GM23338 (cell line): Measurements from ENCODE around the gene LRSAM1. TPM values are rescaled to one million over a fixed set of nuclear protein-coding genes. Genes with fewer than 3 reads are reported as not detected.

Experiments used
- ATAC-seq: fragments of 200-7000 bp; cut with Tn5 transposase; 3 replicates; pipeline ENCODE4 v1.9.1; 2020
- DNase-seq: peaks from one replicate; pipeline ENCODE4 v3.0.0-alpha.2; 2015; ENCODE audit warnings: low spot score
- H2AFZ ChIP-seq: fragments of 200-600 bp; sonication (generic); 2 replicates; pipeline ENCODE4 v1.8.0; 2016; ENCODE audit warnings: antibody characterized with exemption, mild to moderate bottlenecking, moderate library complexity
- H3F3A ChIP-seq: fragments of 200-600 bp; sonication (generic); replicated peaks from 2 replicates; pipeline ENCODE4 v1.8.0; 2017; ENCODE audit warnings: antibody characterized with exemption, mixed run types, low read depth
- H3K27ac ChIP-seq: fragments of 200-600 bp; sonication (generic); 2 replicates; pipeline ENCODE4 v1.6.1; 2016; ENCODE audit warnings: low read depth
- H3K27me3 ChIP-seq: fragments of 200-600 bp; sonication (generic); 2 replicates; pipeline ENCODE4 v1.8.0; 2016; ENCODE audit warnings: mild to moderate bottlenecking, mixed run types, moderate library complexity; ENCODE audit not compliant: insufficient read depth
- H3K36me3 ChIP-seq: fragments of 200-600 bp; sonication (generic); 2 replicates; pipeline ENCODE4 v1.8.0; 2016; ENCODE audit warnings: mild to moderate bottlenecking; ENCODE audit not compliant: insufficient read depth
- H3K4me1 ChIP-seq: fragments of 200-600 bp; sonication (generic); 2 replicates; pipeline ENCODE4 v1.8.0; 2016; ENCODE audit warnings: mild to moderate bottlenecking, moderate library complexity; ENCODE audit not compliant: insufficient read depth
- H3K4me2 ChIP-seq: fragments of 200-600 bp; sonication (generic); 2 replicates; pipeline ENCODE4 v1.7.1; 2017; ENCODE audit warnings: mixed run types
- H3K4me3 ChIP-seq: fragments of 200-600 bp; sonication (generic); 2 replicates; pipeline ENCODE4 v1.6.1; 2016; ENCODE audit warnings: mixed run types
- H3K79me2 ChIP-seq: fragments of 200-600 bp; sonication (generic); replicated peaks from 2 replicates; pipeline ENCODE4 v1.8.0; 2017; ENCODE audit warnings: mild to moderate bottlenecking; ENCODE audit not compliant: insufficient read depth
- H3K9me2 ChIP-seq: fragments of 200-600 bp; sonication (generic); 2 replicates; pipeline ENCODE4 v1.8.0; 2017; ENCODE audit not compliant: insufficient read depth
- H4K20me1 ChIP-seq: fragments of 200-600 bp; sonication (generic); replicated peaks from 2 replicates; pipeline ENCODE4 v1.8.0; 2017; ENCODE audit warnings: mild to moderate bottlenecking; ENCODE audit not compliant: insufficient read depth
- H3K27ac Mint-ChIP-seq: 2 replicates; pipeline ENCODE4 v1.8.0; 2020; ENCODE audit warnings: inconsistent platforms, mild to moderate bottlenecking, moderate library complexity, mixed read lengths
- H3K27me3 Mint-ChIP-seq: 3 replicates; pipeline ENCODE4 v1.8.0; 2022; ENCODE audit warnings: low read depth, mild to moderate bottlenecking, moderate library complexity, mixed read lengths, inconsistent platforms; ENCODE audit not compliant: insufficient read depth, poor library complexity
- H3K36me3 Mint-ChIP-seq: 3 replicates; pipeline ENCODE4 v1.8.0; 2021; ENCODE audit warnings: low read depth, mild to moderate bottlenecking, inconsistent platforms, moderate library complexity, mixed read lengths
- H3K4me1 Mint-ChIP-seq: 3 replicates; pipeline ENCODE4 v1.8.0; 2020; ENCODE audit warnings: mild to moderate bottlenecking, inconsistent platforms, mixed read lengths
- H3K4me3 Mint-ChIP-seq: 3 replicates; pipeline ENCODE4 v1.8.0; 2021; ENCODE audit warnings: moderate library complexity, mild to moderate bottlenecking, inconsistent platforms, mixed read lengths
- H3K9me3 Mint-ChIP-seq: 3 replicates; pipeline ENCODE4 v1.8.0; 2020; ENCODE audit warnings: moderate library complexity, mild to moderate bottlenecking, inconsistent platforms, mixed read lengths
- EZH2phosphoT487 ChIP-seq: fragments of 200-600 bp; sonication (generic); IDR thresholded peaks from one replicate; pipeline ENCODE4 v1.8.1; 2018; ENCODE audit warnings: antibody characterized with exemption; ENCODE audit not compliant: unreplicated experiment
- REST ChIP-seq: IDR thresholded peaks from one replicate; pipeline ENCODE4 v1.6.1; 2018; ENCODE audit warnings: antibody characterized with exemption; ENCODE audit not compliant: unreplicated experiment
- polyA plus RNA-seq: library from polyadenylated mRNA; unstranded; fragments of >200 nt; fragmentation: Nextera tagmentation; extraction: Ambion mirVana; gene quantifications from 2 replicates; pipeline ENCODE4 v1.2.1, GENCODE V29; 2016
- total RNA-seq: library from RNA; depleted of rRNA; stranded (reverse); fragments of >200 nt; shearing (Covaris generic); gene quantifications from 2 replicates; pipeline ENCODE4 v1.2.3, GENCODE V29; 2014
- TF ChIP-seq, protein P1 (sequence below): fragments of 250-450 bp; sonication (Bioruptor Pico); IDR thresholded peaks from 2 replicates; pipeline ENCODE4 v1.5.0; 2020; ENCODE audit warnings: mild to moderate bottlenecking, moderate library complexity
- TF ChIP-seq, protein P2 (sequence below), 2 experiments: fragments of 200-600 bp in 1 of 2; sonication (generic) in 1 of 2; conservative IDR thresholded peaks; 2 replicates each; pipeline versions ENCODE4 v1.5.1 to v1.6.1; 2016 to 2017; ENCODE audit warnings: antibody characterized with exemption in 2 of 2, low read depth in 2 of 2, mild to moderate bottlenecking in 2 of 2, moderate library complexity in 1 of 2

LRSAM1 gene
- total and polyA plus RNA-seq, 2 experiments from 2014 or later: 12.8 to 21.9 TPM

DNA sequence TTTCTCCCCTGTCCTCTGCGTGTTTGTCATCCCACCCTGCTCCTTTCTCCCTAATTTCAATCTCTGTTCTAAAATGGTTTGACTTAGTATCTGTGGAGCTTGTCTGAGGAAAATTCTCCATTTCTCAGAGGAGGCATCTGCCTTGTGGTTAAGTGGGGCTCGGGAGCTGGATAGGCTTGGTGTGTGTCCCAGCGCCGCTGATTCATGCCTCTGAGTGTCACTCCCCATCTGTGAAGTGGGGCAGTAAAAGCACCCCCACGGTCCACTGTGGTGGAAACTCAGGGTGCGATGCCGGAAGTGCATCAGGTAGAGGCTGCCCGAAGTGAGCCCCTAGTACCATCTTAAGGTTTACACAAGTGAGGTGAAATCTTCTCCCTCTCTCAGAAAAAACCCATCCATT is 37.6 kb downstream of the LRSAM1 start (continued):
- TF ChIP-seq, protein P1, sequence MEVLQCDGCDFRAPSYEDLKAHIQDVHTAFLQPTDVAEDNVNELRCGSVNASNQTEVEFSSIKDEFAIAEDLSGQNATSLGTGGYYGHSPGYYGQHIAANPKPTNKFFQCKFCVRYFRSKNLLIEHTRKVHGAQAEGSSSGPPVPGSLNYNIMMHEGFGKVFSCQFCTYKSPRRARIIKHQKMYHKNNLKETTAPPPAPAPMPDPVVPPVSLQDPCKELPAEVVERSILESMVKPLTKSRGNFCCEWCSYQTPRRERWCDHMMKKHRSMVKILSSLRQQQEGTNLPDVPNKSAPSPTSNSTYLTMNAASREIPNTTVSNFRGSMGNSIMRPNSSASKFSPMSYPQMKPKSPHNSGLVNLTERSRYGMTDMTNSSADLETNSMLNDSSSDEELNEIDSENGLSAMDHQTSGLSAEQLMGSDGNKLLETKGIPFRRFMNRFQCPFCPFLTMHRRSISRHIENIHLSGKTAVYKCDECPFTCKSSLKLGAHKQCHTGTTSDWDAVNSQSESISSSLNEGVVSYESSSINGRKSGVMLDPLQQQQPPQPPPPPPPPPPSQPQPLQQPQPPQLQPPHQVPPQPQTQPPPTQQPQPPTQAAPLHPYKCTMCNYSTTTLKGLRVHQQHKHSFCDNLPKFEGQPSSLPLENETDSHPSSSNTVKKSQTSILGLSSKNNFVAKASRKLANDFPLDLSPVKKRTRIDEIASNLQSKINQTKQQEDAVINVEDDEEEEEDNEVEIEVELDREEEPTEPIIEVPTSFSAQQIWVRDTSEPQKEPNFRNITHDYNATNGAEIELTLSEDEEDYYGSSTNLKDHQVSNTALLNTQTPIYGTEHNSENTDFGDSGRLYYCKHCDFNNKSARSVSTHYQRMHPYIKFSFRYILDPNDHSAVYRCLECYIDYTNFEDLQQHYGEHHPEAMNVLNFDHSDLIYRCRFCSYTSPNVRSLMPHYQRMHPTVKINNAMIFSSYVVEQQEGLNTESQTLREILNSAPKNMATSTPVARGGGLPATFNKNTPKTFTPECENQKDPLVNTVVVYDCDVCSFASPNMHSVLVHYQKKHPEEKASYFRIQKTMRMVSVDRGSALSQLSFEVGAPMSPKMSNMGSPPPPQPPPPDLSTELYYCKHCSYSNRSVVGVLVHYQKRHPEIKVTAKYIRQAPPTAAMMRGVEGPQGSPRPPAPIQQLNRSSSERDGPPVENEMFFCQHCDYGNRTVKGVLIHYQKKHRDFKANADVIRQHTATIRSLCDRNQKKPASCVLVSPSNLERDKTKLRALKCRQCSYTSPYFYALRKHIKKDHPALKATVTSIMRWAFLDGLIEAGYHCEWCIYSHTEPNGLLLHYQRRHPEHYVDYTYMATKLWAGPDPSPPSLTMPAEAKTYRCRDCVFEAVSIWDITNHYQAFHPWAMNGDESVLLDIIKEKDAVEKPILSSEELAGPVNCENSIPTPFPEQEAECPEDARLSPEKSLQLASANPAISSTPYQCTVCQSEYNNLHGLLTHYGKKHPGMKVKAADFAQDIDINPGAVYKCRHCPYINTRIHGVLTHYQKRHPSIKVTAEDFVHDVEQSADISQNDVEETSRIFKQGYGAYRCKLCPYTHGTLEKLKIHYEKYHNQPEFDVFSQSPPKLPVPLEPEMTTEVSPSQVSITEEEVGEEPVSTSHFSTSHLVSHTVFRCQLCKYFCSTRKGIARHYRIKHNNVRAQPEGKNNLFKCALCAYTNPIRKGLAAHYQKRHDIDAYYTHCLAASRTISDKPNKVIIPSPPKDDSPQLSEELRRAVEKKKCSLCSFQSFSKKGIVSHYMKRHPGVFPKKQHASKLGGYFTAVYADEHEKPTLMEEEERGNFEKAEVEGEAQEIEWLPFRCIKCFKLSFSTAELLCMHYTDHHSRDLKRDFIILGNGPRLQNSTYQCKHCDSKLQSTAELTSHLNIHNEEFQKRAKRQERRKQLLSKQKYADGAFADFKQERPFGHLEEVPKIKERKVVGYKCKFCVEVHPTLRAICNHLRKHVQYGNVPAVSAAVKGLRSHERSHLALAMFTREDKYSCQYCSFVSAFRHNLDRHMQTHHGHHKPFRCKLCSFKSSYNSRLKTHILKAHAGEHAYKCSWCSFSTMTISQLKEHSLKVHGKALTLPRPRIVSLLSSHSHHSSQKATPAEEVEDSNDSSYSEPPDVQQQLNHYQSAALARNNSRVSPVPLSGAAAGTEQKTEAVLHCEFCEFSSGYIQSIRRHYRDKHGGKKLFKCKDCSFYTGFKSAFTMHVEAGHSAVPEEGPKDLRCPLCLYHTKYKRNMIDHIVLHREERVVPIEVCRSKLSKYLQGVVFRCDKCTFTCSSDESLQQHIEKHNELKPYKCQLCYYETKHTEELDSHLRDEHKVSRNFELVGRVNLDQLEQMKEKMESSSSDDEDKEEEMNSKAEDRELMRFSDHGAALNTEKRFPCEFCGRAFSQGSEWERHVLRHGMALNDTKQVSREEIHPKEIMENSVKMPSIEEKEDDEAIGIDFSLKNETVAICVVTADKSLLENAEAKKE (CRISPR knock-in tag): no peak
- no peak for TF ChIP-seq REST

DNA sequence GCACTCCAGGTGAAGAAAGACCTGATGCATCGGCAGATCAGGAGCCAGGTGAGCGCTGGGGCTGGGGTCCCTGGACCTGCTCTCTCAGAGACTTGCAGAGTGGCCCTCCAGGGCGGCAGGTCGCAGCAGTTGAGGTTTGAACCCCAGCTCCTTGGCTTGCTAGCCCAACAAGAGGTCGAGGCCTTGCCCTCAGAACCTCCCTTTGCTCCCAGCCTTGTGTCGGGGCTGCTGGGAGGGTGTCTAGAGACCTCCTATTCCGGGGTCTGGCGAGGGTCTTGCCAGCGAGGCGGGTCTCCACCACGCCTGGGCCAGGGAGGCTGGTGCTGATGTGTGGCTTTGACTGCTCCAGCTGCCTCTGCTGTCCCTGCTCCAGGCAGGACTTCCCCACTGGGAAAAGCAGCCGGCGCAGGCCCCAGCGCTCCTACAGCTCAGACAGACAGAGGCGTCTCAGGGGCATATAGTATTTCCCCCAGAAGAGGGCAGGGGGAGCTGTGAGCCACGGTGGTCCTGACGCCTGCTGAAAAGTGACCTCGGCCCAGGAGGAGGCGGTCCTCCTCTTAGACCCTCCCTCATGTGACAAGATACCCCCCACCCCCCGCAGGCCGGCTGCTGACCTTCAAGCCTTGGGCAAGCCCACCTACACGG is 38.3 kb downstream of the LRSAM1 start:
- peaks cover 5% of the 10 kb centered on the region for H3K27me3 Mint-ChIP-seq
- peak overlapping the region; percentile 21 for H3K27ac Mint-ChIP-seq

More for the DNA sequence above, 38.3 kb downstream of the LRSAM1 start:
- Histone ChIP-seq H3K79me2 (no peaks in the 10 kb centered on the region), H3K4me1 (no peaks in the 10 kb centered on the region), H3K4me2 (no peak overlapping the region), H3K36me3 (no peaks in the 10 kb centered on the region; the same call in 1 of the 2 replicates), H3K9me2 (no peaks in the 10 kb centered on the region), H2AFZ (no peak overlapping the region), H3K27me3 (no peaks in the 10 kb centered on the region), H3F3A (0 out of 2 replicates have a peak, but pooled peaks cover 3% of the 10 kb centered on the region), H3K27ac (peak overlapping the region; percentile 59; the same call in 1 of the 2 replicates), H4K20me1 (no peaks in the 10 kb centered on the region; the same call in 1 of the 2 replicates), H3K4me3 (no peak overlapping the region)
- ATAC-seq (peak; percentile 96), DNase-seq (peak; percentile 86)
- Mint-ChIP-seq H3K36me3 (peaks cover 8% of the 10 kb centered on the region; the same call in 2 of the 3 replicates), H3K4me1 (peaks cover 5% of the 10 kb centered on the region), H3K4me3 (no peak overlapping the region), H3K9me3 (no peaks in the 10 kb centered on the region)
- TF ChIP-seq EZH2phosphoT487: no peak
- TF ChIP-seq, protein P2, sequence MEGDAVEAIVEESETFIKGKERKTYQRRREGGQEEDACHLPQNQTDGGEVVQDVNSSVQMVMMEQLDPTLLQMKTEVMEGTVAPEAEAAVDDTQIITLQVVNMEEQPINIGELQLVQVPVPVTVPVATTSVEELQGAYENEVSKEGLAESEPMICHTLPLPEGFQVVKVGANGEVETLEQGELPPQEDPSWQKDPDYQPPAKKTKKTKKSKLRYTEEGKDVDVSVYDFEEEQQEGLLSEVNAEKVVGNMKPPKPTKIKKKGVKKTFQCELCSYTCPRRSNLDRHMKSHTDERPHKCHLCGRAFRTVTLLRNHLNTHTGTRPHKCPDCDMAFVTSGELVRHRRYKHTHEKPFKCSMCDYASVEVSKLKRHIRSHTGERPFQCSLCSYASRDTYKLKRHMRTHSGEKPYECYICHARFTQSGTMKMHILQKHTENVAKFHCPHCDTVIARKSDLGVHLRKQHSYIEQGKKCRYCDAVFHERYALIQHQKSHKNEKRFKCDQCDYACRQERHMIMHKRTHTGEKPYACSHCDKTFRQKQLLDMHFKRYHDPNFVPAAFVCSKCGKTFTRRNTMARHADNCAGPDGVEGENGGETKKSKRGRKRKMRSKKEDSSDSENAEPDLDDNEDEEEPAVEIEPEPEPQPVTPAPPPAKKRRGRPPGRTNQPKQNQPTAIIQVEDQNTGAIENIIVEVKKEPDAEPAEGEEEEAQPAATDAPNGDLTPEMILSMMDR (conservative IDR thresholded peaks at IDR 0.05; ENCODE audit: low read depth in 2 of 2): peak; percentile 52 to 67
